HEK293 (cell line): ENCODE data around the gene OSBP2.

Experiments
- CTCF ChIA-PET: fragments of 350-600 bp; formaldehyde crosslinking; extraction: SDS; loops from one replicate; lab custom pipeline; 2021; ENCODE audit warnings: antibody characterized with exemption; lab: Yijun Ruan, JAX
- POLR2A ChIA-PET: fragments of 300-600 bp; formaldehyde crosslinking; extraction: SDS; loops from one replicate; lab custom pipeline; 2020; ENCODE audit warnings: antibody characterized with exemption, inconsistent platforms; lab: Yijun Ruan, JAX
- H3K27ac ChIP-seq: fragments of 200-500 bp; sonication (Bioruptor generic); 2 replicates; pipeline ENCODE4 v1.5.1; 2014; ENCODE audit warnings: low read depth, low read length, control low read depth, inconsistent platforms; ENCODE audit errors: extremely low read depth
- H3K36me3 ChIP-seq, 2 experiments: fragments of 200-500 bp in 1 of 2; sonication (Bioruptor generic) in 1 of 2; 1 replicate in 1 of 2; 2 replicates in 1 of 2; pipeline ENCODE4 v1.5.1; 2014 to 2017; ENCODE audit warnings: inconsistent platforms in 2 of 2, low read length in 2 of 2; ENCODE audit not compliant: control insufficient read depth in 2 of 2, insufficient read depth in 1 of 2
- H3K4me1 ChIP-seq: fragments of 200-500 bp; sonication (Bioruptor generic); 2 replicates; pipeline ENCODE4 v1.5.1; 2014; ENCODE audit warnings: mild to moderate bottlenecking, low read length, inconsistent platforms; ENCODE audit not compliant: control insufficient read depth, insufficient read depth
- H3K4me3 ChIP-seq: 2 replicates; pipeline ENCODE4 v1.5.1; 2011; ENCODE audit warnings: low read depth, mild to moderate bottlenecking, control low read depth, low read length, moderate library complexity
- H3K9me3 ChIP-seq: fragments of 200-500 bp; sonication (Bioruptor generic); 2 replicates; pipeline ENCODE4 v1.5.1; 2014; ENCODE audit warnings: low read depth, low read length, inconsistent platforms; ENCODE audit not compliant: control insufficient read depth, insufficient read depth
- HOXA7 ChIP-seq: sonication (generic); formaldehyde crosslinking; IDR thresholded peaks from 2 replicates; pipeline ENCODE4 v1.8.1; 2022; ENCODE audit warnings: missing genetic modification reagents, borderline replicate concordance
- MZF1 ChIP-seq: fragments of 450-650 bp; formaldehyde crosslinking; IDR thresholded peaks from 2 replicates; pipeline ENCODE4 v1.5.1; 2017; ENCODE audit warnings: missing biosample characterization, missing genetic modification characterization, borderline replicate concordance
- SALL2 ChIP-seq: fragments of 450-650 bp; formaldehyde crosslinking; IDR thresholded peaks from 2 replicates; pipeline ENCODE4 v1.5.0; 2017; ENCODE audit warnings: missing biosample characterization, mild to moderate bottlenecking, missing genetic modification characterization, borderline replicate concordance
- ZBTB17 ChIP-seq: fragments of 450-650 bp; formaldehyde crosslinking; IDR thresholded peaks from 2 replicates; pipeline ENCODE4 v1.5.1; 2016; ENCODE audit warnings: missing biosample characterization, missing genetic modification characterization
- ZBTB7A ChIP-seq: fragments of 450-650 bp; formaldehyde crosslinking; IDR thresholded peaks from 2 replicates; pipeline ENCODE4 v1.5.1; 2016; ENCODE audit warnings: low read depth, missing biosample characterization, missing genetic modification characterization
- ZBTB8A ChIP-seq: fragments of 450-650 bp; formaldehyde crosslinking; IDR thresholded peaks from 2 replicates; pipeline ENCODE4 v1.5.1; 2016; ENCODE audit warnings: missing biosample characterization, missing genetic modification characterization
- ZEB2 ChIP-seq: fragments of 450-650 bp; formaldehyde crosslinking; IDR thresholded peaks from 2 replicates; pipeline ENCODE4 v1.5.1; 2016; ENCODE audit warnings: missing biosample characterization, missing genetic modification characterization
- ZNF19 ChIP-seq: fragments of 450-650 bp; formaldehyde crosslinking; IDR thresholded peaks from 2 replicates; pipeline ENCODE4; 2016; ENCODE audit warnings: missing biosample characterization, missing genetic modification characterization, low read depth
- ZNF202 ChIP-seq: fragments of 450-650 bp; formaldehyde crosslinking; IDR thresholded peaks from 2 replicates; pipeline ENCODE4 v1.5.1; 2016; ENCODE audit warnings: missing biosample characterization, missing genetic modification characterization, borderline replicate concordance
- ZNF214 ChIP-seq: fragments of 450-650 bp; formaldehyde crosslinking; IDR thresholded peaks from 2 replicates; pipeline ENCODE4 v1.5.1; 2017; ENCODE audit warnings: missing biosample characterization, mild to moderate bottlenecking, missing genetic modification characterization, borderline replicate concordance
- ZNF292 ChIP-seq: fragments of 450-650 bp; formaldehyde crosslinking; IDR thresholded peaks from 2 replicates; pipeline ENCODE4 v1.5.1; 2016; ENCODE audit warnings: low read depth, missing biosample characterization, missing genetic modification characterization, borderline replicate concordance
- ZNF341 ChIP-seq: fragments of 450-650 bp; formaldehyde crosslinking; IDR thresholded peaks from 2 replicates; pipeline ENCODE4; 2016; ENCODE audit warnings: low read depth, missing biosample characterization, missing genetic modification characterization
- ZNF416 ChIP-seq: fragments of 450-650 bp; formaldehyde crosslinking; IDR thresholded peaks from 2 replicates; pipeline ENCODE4 v1.5.1; 2016; ENCODE audit warnings: missing biosample characterization, missing genetic modification characterization
- ZNF558 ChIP-seq: fragments of 450-650 bp; formaldehyde crosslinking; IDR thresholded peaks from 2 replicates; pipeline ENCODE4 v1.5.1; 2016; ENCODE audit warnings: missing biosample characterization, missing genetic modification characterization
- ZNF600 ChIP-seq: fragments of 450-650 bp; formaldehyde crosslinking; IDR thresholded peaks from 2 replicates; pipeline ENCODE4 v1.5.1; 2016; ENCODE audit warnings: missing biosample characterization, missing genetic modification characterization
- ZNF677 ChIP-seq: fragments of 450-650 bp; IDR thresholded peaks from 2 replicates; pipeline ENCODE4 v1.5.0; 2018; ENCODE audit warnings: missing biosample characterization, mild to moderate bottlenecking, missing genetic modification characterization, moderate library complexity
- ZSCAN30 ChIP-seq: fragments of 450-650 bp; IDR thresholded peaks from 2 replicates; pipeline ENCODE4 v1.5.1; 2018; ENCODE audit warnings: missing biosample characterization, mild to moderate bottlenecking, missing genetic modification characterization, moderate library complexity
- TF ChIP-seq, protein P1 (sequence below): fragments of 450-650 bp; formaldehyde crosslinking; IDR thresholded peaks from 2 replicates; pipeline ENCODE4 v1.5.1; 2017; ENCODE audit warnings: missing biosample characterization, missing genetic modification characterization
- TF ChIP-seq, protein P2 (sequence below): fragments of 450-650 bp; formaldehyde crosslinking; IDR thresholded peaks from 2 replicates; pipeline ENCODE4 v1.5.1; 2016; ENCODE audit warnings: missing biosample characterization, missing genetic modification characterization
- TF ChIP-seq, protein P3 (sequence below): fragments of 450-650 bp; formaldehyde crosslinking; IDR thresholded peaks from 2 replicates; pipeline ENCODE4 v1.5.0; 2017; ENCODE audit warnings: missing biosample characterization, missing genetic modification characterization, borderline replicate concordance

Gene OSBP2

DNA sequence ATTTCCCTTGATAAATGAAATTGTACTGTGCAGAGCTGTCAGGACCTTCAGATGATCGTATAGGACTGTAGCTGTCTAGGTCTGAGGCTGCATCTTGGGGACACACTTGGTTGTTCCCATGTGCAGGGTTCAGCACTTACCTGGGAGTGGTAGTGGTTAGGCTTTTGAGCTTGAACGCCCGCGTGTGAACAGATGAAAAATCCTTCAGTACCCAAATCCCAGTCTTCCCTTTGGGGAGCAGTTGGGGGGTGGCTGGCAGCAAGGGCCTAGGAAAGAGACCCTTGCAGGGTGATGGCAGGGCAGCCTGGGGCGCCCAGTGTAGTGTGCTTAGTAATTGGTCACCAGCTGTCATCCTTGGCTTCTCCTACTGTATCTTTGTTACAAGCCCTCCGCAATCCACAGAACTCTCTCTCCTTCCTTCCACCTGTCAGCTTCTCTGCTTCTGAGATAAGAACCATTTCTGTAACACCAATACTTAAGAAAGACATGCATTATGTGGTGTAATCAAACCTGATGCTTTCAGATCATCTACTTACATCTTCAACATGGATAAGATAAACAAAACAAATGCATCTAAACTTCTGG, 209.3 kb downstream of the OSBP2 start (continued):
- TF ChIP-seq ZNF341 (no peak), ZNF558 (tag by site-specific recombination) (no peak), ZNF19 (tag by site-specific recombination) (no peak)

DNA sequence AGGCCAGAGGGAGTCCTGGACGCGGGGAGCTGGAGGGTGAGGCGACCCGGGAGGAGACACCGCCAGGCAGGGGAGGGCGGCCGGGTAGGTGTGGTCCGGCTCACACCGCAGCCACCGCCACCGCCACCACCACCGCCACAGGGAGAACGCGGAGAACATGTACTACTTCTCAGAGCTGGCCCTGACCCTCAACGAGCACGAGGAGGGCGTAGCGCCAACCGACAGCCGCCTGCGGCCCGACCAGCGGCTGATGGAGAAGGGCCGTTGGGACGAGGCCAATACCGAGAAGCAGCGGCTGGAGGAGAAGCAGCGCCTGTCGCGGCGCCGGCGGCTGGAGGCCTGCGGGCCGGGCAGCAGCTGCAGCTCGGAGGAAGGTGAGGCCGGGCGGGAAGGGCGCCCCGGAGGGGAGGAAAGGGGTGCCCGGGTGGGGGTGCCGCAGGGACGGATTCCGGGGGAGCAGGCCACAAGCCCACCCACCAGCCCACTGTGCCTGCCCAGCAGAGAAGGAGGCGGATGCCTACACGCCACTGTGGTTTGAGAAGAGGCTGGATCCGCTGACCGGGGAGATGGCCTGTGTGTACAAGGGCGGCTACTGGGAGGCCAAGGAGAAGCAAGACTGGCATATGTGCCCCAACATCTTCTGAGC, 211.1 kb downstream of the OSBP2 start:
- POLR2A ChIA-PET, result no interaction called here
- CTCF ChIA-PET, result no interaction called here
- no peaks in the 10 kb centered on the region for H3K9me3 ChIP-seq
- H3K27ac ChIP-seq, result no peak overlapping the region
- peaks cover 0 to 28% of the 10 kb centered on the region in 2 experiments; a peak in 2 of 3 replicates for H3K36me3 ChIP-seq
- no peaks in the 10 kb centered on the region for H3K4me1 ChIP-seq
- TF ChIP-seq MZF1 (tag by site-specific recombination) (no peak), ZNF202 (tag by site-specific recombination) (no peak), ZNF677 (tag by site-specific recombination) (no peak), ZBTB8A (no peak), ZNF292 (no peak), ZSCAN30 (no peak), ZBTB17 (tag by site-specific recombination) (no peak), SALL2 (tag by site-specific recombination) (no peak), HOXA7 (CRISPR knock-in tag) (no peak), ZEB2 (no peak), ZNF214 (tag by site-specific recombination) (no peak), ZNF600 (no peak), ZBTB7A (tag by site-specific recombination) (no peak), ZNF416 (tag by site-specific recombination) (no peak)
- TF ChIP-seq, protein P1, sequence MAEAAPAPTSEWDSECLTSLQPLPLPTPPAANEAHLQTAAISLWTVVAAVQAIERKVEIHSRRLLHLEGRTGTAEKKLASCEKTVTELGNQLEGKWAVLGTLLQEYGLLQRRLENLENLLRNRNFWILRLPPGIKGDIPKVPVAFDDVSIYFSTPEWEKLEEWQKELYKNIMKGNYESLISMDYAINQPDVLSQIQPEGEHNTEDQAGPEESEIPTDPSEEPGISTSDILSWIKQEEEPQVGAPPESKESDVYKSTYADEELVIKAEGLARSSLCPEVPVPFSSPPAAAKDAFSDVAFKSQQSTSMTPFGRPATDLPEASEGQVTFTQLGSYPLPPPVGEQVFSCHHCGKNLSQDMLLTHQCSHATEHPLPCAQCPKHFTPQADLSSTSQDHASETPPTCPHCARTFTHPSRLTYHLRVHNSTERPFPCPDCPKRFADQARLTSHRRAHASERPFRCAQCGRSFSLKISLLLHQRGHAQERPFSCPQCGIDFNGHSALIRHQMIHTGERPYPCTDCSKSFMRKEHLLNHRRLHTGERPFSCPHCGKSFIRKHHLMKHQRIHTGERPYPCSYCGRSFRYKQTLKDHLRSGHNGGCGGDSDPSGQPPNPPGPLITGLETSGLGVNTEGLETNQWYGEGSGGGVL, result no peak
- TF ChIP-seq, protein P2, sequence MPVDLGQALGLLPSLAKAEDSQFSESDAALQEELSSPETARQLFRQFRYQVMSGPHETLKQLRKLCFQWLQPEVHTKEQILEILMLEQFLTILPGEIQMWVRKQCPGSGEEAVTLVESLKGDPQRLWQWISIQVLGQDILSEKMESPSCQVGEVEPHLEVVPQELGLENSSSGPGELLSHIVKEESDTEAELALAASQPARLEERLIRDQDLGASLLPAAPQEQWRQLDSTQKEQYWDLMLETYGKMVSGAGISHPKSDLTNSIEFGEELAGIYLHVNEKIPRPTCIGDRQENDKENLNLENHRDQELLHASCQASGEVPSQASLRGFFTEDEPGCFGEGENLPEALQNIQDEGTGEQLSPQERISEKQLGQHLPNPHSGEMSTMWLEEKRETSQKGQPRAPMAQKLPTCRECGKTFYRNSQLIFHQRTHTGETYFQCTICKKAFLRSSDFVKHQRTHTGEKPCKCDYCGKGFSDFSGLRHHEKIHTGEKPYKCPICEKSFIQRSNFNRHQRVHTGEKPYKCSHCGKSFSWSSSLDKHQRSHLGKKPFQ (tag by site-specific recombination), result no peak
- TF ChIP-seq, protein P3, sequence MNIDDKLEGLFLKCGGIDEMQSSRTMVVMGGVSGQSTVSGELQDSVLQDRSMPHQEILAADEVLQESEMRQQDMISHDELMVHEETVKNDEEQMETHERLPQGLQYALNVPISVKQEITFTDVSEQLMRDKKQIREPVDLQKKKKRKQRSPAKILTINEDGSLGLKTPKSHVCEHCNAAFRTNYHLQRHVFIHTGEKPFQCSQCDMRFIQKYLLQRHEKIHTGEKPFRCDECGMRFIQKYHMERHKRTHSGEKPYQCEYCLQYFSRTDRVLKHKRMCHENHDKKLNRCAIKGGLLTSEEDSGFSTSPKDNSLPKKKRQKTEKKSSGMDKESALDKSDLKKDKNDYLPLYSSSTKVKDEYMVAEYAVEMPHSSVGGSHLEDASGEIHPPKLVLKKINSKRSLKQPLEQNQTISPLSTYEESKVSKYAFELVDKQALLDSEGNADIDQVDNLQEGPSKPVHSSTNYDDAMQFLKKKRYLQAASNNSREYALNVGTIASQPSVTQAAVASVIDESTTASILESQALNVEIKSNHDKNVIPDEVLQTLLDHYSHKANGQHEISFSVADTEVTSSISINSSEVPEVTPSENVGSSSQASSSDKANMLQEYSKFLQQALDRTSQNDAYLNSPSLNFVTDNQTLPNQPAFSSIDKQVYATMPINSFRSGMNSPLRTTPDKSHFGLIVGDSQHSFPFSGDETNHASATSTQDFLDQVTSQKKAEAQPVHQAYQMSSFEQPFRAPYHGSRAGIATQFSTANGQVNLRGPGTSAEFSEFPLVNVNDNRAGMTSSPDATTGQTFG (tag by site-specific recombination), result no peak
- TF ChIP-seq, all 188 proteins: peak for 0
- H3K4me3 ChIP-seq, result no peak overlapping the region
